ENCODE measurements around the gene CD200. TPM values are rescaled to one million over a fixed set of nuclear protein-coding genes. Genes with fewer than 3 reads are reported as not detected.

The CD200 gene
- total and polyA plus RNA-seq, 2 experiments from 2014 or later: 51.9 to 65.0 TPM

- no peak for TF ChIP-seq ZNF462 (CRISPR knock-in tag; IDR thresholded peaks at IDR 0.05)
- TF ChIP-seq STAT1 (IDR thresholded peaks at IDR 0.05; ENCODE audit: unreplicated experiment): no peak
- no peak for TF ChIP-seq POLR2AphosphoS5 (IDR thresholded peaks at IDR 0.05; ENCODE audit: low read depth)
- no peak for TF ChIP-seq EZH2phosphoT487 (IDR thresholded peaks at IDR 0.05; ENCODE audit: unreplicated experiment)
- no peak for TF ChIP-seq ZNF114 (CRISPR knock-in tag; IDR thresholded peaks at IDR 0.05)
- no peak for TF ChIP-seq JUNB (IDR thresholded peaks at IDR 0.05; ENCODE audit: unreplicated experiment)
- no peak for TF ChIP-seq ETS1 (IDR thresholded peaks at IDR 0.05)
- TF ChIP-seq EZH2 (IDR thresholded peaks at IDR 0.05; ENCODE audit: low read depth, unreplicated experiment): no peak
Observed at GRCh38 chr3:112401617-112402016, 68.7 kb downstream of the CD200 start (continued).

GRCh38 chr3:112403103-112403502, 70.1 kb downstream of the CD200 start:
- Mint-ChIP-seq H3K36me3 (ENCODE audit: low read depth) (no peaks in the 10 kb centered on the region), H3K4me3 (no peak overlapping the region), H3K27me3 (ENCODE audit: insufficient read depth, low read depth, poor library complexity) (peaks cover 17% of the 10 kb centered on the region), H3K4me1 (peaks cover 72% of the 10 kb centered on the region), H3K9me3 (no peaks in the 10 kb centered on the region), H3K27ac (peak overlapping the region; percentile 41; the same call in 1 of the 2 replicates)
- H3K4me2 ChIP-seq: no peak overlapping the region
- 0 out of 2 replicates have a peak, but pooled peaks cover 6% of the 10 kb centered on the region for H3F3A ChIP-seq (replicated peaks; ENCODE audit: low read depth)
- no peaks in the 10 kb centered on the region for H4K20me1 ChIP-seq (replicated peaks; ENCODE audit: insufficient read depth)
- H2AFZ ChIP-seq: no peak overlapping the region
- no peak overlapping the region for H3K4me3 ChIP-seq
- DNase-seq (ENCODE audit: low spot score) (no peak), ATAC-seq (no peak)
- no peaks in the 10 kb centered on the region for H3K27me3 ChIP-seq (ENCODE audit: insufficient read depth)
- peaks cover 70% of the 10 kb centered on the region for H3K4me1 ChIP-seq (ENCODE audit: insufficient read depth)
- no peaks in the 10 kb centered on the region for H3K36me3 ChIP-seq (ENCODE audit: insufficient read depth)
- no peaks in the 10 kb centered on the region for H3K9me2 ChIP-seq (ENCODE audit: insufficient read depth)
- peak overlapping the region; percentile 65 for H3K27ac ChIP-seq (ENCODE audit: low read depth)
- H3K79me2 ChIP-seq (replicated peaks; ENCODE audit: insufficient read depth): no peaks in the 10 kb centered on the region; the same call in 1 of the 2 replicates
- TF ChIP-seq CTCF (conservative IDR thresholded peaks at IDR 0.05; ENCODE audit: low read depth in 2 of 2) (no peak), NANOG (IDR thresholded peaks at IDR 0.05; ENCODE audit: borderline replicate concordance) (no peak), ETS1 (IDR thresholded peaks at IDR 0.05) (no peak), POLR2AphosphoS5 (IDR thresholded peaks at IDR 0.05; ENCODE audit: low read depth) (no peak), REST (IDR thresholded peaks at IDR 0.05; ENCODE audit: unreplicated experiment) (no peak), JUNB (IDR thresholded peaks at IDR 0.05; ENCODE audit: unreplicated experiment) (no peak), ZNF331 (CRISPR knock-in tag; IDR thresholded peaks at IDR 0.05; ENCODE audit: low read depth) (no peak)
